Kidney tubule cell (primary cell): ENCODE measurements around the gene HEXD.
A peak's percentile ranks its signal among the peaks of the same experiment; 100 is the strongest.
"Not testable (repeated sequence)": the region's sequence is repeated elsewhere in the genome, so short reads cannot be mapped to it uniquely, and the experiment has no call there.

Source experiments
- DNase-seq: peaks from one replicate; pipeline ENCODE4 v3.0.0-alpha.2; 2018; ENCODE audit warnings: low spot score

Gene HEXD

DNA sequence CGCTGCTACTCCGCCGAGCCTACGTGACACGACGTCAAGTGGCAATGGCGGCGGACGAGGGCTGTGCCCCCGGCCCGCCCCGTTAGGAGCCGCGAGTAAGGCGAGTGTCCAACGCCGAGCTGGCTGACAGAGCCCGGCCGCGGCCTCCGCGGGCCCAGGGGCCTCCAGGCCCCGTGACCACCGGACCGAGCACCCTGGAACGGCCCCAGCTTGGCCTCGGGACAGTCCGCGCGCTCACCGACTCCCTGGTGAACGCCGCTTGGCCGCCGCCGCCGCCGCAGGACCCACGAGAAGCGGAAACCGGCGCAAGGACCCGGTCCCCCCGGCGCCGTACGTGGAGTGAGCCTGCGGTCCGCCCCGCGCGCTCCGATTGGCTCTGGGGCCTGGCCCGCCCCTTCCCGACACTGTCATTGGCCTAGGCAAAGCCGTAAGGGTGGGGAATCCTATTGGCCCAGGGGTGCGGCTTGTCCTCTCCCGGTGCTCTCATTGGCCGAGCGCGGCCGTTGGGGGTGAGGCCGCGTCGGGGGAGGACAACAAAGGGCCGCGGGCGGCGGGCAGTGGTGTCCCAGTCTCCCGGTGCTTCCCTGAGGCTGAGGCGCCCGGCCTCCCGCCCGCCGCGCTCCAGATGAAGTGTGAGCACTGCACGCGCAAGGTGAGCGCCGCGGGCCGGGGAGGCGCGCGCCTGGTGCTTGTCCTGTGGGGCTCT, 40.2 kb downstream of the HEXD start, which contains the start of gene NARF:
Gene NARF (plus strand): TSS at position 563 of the 706 bp plus-strand sequence. CDS start 63 bp downstream, at position 626.
- peak; percentile 99 for DNase-seq

DNA sequence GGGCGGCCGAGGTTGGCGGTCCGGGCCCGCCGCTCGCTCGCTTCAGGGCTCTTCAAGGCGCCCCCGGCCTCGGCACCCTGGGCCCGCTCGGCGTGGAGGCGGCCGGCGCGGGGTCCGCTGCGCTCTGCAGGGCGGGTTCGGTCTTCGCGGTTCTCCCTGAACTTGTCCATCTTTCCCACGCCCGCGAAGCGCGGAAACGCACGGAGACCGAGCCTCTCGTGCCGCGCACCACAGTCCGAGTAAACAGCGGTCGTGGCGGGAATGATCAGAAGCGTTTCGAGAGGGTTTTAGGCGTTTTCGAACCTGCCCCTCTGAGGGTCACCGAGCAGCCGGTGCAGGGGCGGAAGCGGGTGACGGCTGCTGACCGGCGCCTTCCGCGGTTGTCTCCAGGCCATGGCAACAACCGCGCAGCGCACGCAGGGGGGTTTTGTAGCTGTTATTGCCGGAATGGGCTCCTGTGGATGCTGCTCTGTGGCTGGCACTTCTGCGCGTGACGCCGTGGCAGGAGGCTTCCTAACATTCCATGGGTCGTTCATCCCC, 40.8 kb downstream of the HEXD start:
- DNase-seq, result peak; percentile 55

DNA sequence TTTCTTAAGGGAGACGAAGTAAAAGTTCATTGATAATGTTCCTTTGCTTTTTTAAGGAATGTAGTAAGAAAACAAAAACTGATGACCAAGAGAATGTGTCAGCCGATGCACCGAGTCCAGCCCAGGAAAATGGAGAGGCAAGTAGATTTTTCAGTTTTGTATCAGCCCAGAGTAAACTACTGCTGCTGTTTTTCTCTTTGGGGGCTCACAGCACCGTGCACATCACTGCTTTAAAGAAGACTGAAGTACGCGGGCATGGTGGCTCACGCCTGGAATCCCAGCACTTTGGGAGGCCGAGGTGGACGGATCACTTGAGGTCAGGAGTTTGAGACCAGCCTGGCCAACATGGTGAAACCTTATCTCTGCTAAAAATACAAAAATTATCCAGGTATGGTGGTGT, 41.8 kb downstream of the HEXD start:
- DNase-seq, result not testable (repeated sequence)

DNA sequence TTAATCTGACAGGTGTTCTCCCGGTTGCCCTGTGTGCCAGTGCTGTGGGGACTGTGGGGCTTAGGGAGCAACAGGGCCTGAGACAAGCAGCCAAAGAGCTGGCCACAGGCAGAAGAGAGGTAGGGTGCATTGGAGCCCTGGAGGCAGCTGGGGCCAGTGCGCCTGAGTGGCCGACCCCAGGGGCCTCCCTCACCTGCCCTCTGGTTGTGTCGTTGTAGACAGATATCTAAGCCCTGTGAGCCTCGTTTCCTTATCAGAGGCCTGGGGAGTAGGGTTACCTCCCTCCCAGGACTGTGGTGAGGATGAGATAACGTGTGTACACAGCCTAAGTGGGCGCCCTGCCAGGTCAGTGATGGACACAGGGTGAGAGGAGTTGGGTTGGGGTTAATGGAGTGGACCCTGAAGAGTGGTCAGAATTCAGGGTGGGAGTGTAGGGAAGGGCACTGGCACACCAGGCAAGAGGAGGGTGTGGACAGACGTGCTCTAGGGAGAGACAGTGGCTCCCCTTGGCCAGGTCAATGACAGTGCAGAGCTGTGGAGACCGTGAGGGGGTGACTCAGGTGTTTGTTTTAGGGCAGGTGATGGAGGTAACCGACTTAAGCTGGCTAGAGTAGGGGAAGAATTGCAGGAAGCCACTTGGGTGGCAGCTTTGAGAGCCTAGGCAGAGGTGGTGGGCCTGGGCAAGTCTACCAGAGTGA, 43.8 kb downstream of the HEXD start:
- peak; percentile 18 for DNase-seq

DNA sequence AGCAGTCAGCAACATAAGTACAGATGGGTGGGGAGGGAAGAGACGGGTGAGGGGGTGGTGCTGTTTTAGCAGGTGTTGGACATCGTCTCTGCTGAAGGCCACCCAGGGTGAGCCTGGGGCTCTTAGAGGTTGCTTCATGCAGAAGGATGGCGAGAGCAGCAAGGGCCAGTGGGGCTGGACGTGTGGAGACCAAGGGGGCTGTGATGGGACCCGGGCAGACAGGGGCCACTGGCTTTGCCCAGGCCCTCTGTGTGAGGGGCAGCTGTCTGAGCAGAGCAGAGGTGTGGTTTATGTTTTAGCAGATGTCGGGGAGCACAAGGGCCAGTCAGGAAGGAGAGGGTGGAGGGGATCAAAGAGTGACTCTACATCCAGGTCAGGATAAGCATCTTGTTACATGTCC, 45.2 kb downstream of the HEXD start:
- DNase-seq, result no peak

DNA sequence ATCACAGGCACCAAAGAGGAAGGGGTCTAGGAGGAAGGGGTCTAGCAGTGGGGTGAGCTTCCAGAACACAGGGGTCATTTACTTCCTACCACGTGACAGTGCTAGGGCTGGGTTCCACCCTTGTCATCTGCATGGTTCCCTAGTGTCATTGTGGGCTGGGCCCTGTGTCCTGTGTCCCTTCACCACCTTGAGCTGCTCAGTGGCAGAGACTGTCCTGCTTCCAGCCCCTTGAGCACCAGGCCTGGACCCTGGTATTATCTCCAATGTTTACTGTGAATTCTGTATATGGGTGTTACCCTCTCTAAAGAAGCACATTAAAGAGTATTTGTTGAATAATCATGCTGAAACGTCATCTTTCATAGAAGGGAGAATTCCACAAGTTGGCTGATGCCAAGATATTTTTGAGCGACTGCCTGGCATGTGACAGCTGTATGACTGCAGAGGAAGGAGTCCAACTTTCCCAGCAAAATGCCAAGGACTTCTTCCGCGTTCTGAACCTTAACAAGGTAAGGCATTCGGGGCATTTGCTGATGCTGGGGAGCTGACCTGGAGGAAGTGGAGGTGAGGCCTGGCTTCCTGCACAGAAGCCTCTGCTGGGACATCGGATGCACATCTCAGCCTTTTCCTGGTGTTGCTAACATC, 45.9 kb downstream of the HEXD start:
- no peak for DNase-seq

DNA sequence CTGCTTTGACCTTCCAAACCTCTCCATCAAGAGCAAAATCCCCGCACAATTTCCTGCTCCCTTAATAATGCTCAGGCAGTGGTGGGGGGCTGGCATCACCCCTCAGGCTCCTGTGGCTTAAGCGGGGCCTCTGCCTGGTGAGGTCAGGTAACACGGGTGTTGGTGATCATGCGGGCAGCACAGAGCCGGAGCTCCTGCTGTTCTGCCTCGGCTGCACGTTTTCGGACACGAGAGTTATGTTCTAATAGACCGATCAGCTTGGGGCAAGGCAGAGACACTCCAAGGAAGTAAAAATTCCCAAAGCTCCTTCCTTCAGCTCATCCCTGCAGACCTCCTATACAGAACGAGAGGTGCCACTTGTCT, 46.4 kb downstream of the HEXD start:
- no peak for DNase-seq

DNA sequence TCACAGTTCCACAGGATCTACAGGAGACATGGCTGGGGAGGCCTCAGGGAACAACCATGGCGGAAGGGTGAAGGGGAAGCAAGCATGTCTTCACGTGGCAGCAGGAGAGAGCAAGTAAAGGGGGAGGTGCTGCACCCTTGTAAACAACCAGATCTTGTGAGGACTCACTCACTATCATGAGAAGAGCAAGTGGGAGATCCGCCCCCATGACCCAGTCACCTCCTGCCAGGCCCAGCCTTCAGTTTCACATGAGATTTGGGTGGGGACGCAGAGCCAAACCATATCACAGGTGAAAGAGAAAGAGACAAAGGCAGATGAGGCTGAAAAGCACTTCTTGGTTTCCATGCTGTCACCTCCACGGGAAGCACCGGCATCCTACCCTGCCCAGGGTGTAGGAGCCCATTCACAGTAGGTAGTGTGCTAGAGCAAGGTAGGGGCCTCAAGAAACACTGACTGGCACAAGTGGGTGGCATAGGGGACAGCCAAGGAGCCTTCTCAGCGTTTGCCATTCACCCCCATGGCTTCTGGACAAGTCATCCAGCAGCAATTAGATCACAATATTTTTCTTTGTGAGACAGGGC, 47.0 kb downstream of the HEXD start:
- DNase-seq, result no peak

DNA sequence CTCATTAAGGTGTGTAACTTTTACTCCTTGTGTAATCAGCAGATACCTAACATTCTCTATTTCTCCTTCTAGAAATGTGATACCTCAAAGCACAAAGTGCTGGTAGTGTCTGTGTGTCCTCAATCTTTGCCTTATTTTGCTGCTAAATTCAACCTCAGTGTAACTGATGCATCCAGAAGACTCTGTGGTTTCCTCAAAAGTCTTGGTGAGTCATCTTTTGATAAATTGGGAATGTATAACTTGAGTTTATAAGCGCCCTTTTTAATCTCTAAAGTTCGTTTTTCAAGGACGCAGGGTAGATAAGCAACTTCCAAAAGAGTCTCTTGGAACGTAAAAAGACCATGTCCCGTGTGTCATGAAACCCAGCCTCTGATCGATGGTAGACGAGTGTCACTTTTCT, 50.5 kb downstream of the HEXD start:
- DNase-seq, result no peak

DNA sequence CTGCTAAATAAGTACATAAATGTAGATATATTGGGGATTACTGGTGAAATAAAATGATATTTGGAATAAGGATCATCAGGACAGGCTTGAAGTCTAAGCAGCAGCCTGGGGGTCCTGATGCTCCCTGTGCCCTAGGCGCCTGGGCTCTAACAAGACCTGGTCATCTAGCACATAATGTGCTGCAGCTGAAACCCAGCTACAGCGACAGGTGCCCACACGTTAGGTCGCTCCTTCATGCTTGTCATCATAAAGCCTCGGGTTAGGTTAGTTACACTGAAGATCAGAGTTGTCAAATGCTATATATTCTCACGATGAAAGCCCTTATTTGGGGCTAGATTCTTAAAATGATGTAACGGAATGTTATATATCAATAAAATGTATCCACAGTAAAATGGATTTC, 51.9 kb downstream of the HEXD start:
- no peak for DNase-seq

DNA sequence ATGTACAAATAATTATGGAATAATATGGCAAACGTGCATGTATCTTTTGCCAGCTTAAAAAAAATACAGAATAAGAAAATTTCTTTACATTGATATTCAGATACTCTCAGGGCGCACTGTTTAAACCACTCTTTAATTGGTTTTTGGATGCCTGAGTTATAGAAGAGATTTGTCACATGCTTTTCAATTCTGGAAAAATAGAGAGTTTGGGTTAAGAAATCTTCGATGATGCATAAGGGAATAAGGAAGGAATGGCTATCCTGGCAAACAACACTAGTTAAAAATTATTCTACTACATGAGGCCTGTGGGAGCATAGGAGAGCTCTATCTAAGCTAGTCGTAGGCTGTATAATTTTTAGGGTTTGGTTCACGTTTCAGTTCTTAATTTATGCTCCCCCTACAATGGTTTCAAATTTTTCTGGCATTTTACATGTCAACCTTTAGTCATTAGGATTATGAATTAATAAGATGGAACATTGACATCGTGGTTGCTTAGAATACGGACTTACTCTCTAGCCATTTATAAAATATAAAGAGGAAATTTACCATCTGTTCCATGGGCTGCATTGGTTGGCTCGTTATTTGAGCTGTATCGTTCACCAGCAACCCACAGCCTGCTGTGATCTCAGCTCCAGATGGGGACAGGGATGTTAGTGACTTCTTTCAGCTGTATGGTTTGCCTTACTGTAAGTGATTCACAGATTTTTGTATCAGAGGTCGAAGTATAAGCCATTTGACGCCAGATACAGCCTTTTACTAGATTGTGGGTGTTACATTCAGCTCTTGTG, 56.3 kb downstream of the HEXD start:
- DNase-seq, result no peak

DNA sequence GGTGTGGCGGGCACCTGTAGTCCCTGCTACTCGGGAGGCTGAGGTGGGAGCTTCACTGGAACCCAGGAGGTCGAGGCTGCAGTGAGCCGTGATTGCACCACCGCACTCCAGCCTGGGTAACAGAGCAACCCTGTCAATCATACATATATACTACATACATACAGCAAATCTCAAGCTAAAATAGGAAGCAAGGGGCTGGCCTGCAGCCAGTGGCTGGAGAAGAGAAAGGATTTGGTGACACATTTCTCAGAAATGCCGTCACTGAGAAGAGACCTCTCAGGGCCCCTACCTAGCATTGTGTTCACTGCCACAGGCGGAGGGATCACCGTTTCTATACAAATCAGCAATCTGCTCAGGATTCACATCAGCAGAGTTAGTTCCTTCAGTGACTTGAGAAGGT, 57.3 kb downstream of the HEXD start:
- no peak for DNase-seq

DNA sequence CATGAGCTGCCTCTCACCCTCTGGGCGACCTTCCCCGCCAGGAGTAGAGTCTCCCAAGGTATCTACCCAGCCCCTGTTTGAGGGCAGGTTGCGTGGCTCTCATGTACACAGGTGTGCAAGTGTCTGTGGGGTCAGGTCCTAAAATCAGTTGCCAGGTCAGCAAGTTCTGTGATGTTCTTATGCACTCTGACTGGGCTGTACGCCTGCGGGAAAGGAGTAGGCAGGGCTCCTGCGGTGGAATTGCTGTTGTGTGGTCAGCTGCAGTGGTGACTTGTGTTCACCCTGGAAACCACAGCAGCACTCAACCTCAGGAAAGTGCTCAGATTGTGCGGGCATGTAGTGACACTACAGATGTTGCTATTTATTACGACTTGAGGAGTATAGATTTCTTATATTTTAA, 59.8 kb downstream of the HEXD start:
- no peak for DNase-seq

DNA sequence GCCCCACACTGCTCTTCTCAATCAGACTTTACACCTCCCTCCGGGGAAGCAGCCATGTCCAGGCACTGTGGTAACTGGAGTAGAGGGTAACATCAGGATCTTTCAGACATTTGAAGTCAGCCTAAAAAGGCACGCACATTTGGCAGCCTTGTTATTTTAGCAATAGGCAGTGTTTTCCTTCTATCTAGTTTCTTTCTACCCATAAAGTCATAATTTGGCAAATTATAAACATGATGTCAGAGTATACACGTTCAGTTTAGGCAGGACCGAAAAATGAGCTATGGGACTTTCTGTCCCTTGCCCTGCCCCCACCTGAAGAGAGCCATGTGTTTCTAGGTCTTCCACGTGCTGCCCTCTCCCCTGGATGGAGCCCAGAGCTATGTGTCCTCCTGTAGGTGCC, 61.5 kb downstream of the HEXD start:
- no peak for DNase-seq

DNA sequence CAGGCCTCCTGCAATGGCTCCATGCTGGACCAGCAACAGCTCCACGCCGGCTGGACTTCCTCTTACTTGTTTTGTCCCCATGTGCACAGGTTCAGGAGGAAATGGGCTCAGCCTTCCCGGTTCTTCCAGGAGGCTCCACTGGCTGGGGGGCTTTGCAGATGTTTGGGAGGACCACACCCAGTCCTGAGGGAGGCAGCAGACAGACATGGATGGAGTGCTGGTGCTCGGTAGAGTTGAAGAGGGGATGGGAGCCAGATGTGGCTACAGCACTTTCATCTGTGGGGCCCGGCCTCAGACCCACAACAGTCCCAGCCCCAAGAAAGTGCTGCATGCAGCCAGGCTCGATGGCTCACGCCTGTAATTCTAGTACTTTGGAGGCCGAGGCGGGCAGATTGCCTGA, 62.2 kb downstream of the HEXD start:
- DNase-seq, result no peak

DNA sequence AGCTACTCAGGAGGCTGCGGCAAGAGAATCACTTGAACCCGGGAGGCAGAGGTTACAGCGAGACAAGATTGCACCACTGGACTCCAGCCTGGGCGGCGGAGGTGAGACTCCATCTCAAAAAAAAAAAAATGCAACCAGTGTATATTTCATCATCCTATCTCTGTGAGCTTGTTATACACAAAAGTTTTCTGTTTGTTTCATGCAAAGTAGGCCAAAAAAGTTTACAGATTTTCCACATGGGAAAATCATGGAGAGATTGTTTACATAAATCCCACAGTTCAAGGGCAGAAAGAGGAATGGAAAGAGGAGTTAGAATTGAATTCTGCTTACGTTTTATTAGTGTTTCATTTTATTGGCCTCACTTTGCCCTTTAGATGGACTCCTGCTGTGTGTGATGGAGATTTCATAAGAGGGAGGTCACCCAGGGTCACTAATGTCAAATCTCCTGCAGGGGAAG, 65.1 kb downstream of the HEXD start:
- no peak for DNase-seq

DNA sequence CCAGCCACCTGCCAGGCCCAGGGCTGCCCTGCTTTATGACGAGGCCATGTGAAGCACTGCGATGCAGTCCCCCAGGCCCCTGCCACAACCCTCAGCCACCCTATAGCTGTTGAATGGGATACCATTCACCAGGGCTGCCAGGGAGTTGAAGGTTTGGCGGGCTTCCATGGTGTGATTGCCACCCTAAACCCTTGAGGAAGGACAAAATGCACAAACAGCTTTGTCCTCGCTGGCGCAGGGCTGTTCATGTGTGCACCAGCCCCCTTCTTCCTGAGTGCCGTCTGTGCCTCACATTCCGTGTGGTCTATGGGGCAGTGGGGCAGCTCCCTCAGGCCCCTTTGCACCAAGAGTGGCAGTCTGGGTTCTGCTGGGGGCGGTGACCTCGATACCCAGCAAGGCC, 65.7 kb downstream of the HEXD start:
- DNase-seq, result no peak

DNA sequence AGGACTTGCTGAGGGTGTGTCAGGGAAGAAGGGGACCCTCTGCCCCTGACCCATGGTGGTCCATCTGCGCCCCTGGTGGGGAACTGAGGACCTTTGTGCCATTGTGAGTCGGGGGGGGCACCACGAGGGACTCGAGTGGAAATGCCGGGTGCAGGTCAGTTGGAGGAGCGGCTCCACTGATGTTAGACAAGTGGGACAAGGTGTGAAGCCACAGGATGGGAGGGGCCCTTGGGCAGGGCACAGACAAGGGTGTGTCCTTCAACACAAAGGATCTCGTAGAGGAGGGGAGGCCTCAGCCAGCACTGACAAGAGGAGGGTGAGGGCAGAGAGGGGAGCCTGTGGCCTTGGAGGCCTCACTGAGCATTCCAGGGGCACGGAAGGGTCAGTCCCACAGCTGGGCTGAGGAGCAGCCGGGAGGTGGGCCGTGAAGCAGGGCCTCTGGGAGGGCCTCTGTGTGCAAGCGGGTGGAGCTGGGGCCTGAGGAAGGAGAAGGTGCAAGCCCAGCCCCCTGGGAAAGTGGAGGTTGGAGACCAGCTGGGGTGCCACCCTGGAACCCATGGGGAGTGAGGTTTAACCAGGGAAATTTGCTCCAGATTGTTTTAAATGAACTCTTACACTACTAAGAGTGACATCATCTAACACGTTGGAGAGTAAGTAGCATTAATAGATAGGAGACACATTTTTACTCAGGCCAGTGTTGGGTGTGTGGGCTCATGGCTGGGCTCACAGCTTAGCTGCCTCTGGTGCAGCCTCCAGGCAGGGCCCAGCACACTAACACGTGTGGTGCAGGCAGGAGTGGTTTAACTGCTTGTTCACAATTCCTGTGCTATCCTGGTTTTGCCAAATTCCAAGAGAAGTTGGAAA, 68.3 kb downstream of the HEXD start:
- no peak for DNase-seq

DNA sequence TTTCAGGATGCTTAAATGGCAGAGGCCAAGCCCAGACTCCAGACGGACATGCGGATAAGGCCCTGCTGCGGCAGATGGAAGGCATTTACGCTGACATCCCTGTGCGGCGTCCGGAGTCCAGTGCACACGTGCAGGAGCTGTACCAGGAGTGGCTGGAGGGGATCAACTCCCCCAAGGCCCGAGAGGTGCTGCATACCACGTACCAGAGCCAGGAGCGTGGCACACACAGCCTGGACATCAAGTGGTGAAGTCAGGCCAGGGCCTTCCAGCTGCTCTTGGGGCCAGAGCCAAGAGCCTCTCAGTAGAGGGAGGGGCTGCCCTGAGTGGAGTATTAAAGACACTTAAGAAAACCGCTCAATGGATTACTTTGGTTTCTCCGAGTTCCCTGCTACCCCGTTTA, 69.8 kb downstream of the HEXD start:
- DNase-seq, result no peak

DNA sequence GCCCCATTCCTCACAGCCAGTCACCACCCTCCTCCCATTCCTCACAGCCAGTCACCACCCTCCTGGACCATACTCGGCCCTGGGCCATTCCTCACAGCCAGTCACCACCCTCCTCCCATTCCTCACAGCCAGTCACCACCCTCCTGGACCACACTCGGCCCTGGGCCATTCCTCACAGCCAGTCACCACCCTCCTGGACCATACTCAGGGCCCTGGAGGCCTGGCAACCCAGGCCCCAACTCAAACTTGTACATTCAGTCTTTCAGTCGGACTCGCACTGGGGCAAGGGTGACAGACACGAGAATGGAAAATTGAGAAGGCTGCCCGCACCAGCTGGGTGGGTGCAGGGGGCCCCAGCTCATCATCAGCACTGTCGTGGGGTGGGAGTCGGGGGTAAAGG, 71.0 kb downstream of the HEXD start:
- no peak for DNase-seq
